Measurements from ENCODE around the gene AMH.

The AMH gene

GRCh38 chr19:2253106-2254063 is 4.3 kb downstream of the AMH start:
- TF ChIP-seq SIN3A (IDR thresholded peaks at IDR 0.05; ENCODE audit: borderline replicate concordance, insufficient read depth, low read length), result no peak
- TF ChIP-seq POLR2AphosphoS5 (IDR thresholded peaks at IDR 0.05; ENCODE audit: low read depth, low read length), result no peak
- no peak for TF ChIP-seq FOXP2 (optimal IDR thresholded peaks at IDR 0.05; ENCODE audit: borderline replicate concordance, extremely low read depth, extremely low read length, insufficient read depth)
- TF ChIP-seq, protein P1, sequence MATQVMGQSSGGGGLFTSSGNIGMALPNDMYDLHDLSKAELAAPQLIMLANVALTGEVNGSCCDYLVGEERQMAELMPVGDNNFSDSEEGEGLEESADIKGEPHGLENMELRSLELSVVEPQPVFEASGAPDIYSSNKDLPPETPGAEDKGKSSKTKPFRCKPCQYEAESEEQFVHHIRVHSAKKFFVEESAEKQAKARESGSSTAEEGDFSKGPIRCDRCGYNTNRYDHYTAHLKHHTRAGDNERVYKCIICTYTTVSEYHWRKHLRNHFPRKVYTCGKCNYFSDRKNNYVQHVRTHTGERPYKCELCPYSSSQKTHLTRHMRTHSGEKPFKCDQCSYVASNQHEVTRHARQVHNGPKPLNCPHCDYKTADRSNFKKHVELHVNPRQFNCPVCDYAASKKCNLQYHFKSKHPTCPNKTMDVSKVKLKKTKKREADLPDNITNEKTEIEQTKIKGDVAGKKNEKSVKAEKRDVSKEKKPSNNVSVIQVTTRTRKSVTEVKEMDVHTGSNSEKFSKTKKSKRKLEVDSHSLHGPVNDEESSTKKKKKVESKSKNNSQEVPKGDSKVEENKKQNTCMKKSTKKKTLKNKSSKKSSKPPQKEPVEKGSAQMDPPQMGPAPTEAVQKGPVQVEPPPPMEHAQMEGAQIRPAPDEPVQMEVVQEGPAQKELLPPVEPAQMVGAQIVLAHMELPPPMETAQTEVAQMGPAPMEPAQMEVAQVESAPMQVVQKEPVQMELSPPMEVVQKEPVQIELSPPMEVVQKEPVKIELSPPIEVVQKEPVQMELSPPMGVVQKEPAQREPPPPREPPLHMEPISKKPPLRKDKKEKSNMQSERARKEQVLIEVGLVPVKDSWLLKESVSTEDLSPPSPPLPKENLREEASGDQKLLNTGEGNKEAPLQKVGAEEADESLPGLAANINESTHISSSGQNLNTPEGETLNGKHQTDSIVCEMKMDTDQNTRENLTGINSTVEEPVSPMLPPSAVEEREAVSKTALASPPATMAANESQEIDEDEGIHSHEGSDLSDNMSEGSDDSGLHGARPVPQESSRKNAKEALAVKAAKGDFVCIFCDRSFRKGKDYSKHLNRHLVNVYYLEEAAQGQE (IDR thresholded peaks at IDR 0.05; ENCODE audit: insufficient read depth in 1 of 2, low read depth in 2 of 2, low read length in 2 of 2), result no peak
- TF ChIP-seq TAF1 (IDR thresholded peaks at IDR 0.05; ENCODE audit: borderline replicate concordance, insufficient read depth, low read length), result no peak

GRCh38 chr19:2254064-2254872 is 5.1 kb downstream of the AMH start:
- no peak for TF ChIP-seq TAF1 (IDR thresholded peaks at IDR 0.05; ENCODE audit: borderline replicate concordance, insufficient read depth, low read length)
- TF ChIP-seq, protein P1 (IDR thresholded peaks at IDR 0.05; ENCODE audit: insufficient read depth in 1 of 2, low read depth in 2 of 2, low read length in 2 of 2), result no peak
- no peak for TF ChIP-seq POLR2AphosphoS5 (IDR thresholded peaks at IDR 0.05; ENCODE audit: low read depth, low read length)
- TF ChIP-seq FOXP2 (optimal IDR thresholded peaks at IDR 0.05; ENCODE audit: borderline replicate concordance, extremely low read depth, extremely low read length, insufficient read depth), result no peak
- no peak for TF ChIP-seq SIN3A (IDR thresholded peaks at IDR 0.05; ENCODE audit: borderline replicate concordance, insufficient read depth, low read length)

- TF ChIP-seq TAF1 (IDR thresholded peaks at IDR 0.05; ENCODE audit: borderline replicate concordance, insufficient read depth, low read length), result no peak
- TF ChIP-seq POLR2AphosphoS5 (IDR thresholded peaks at IDR 0.05; ENCODE audit: low read depth, low read length), result no peak
- TF ChIP-seq, protein P1 (IDR thresholded peaks at IDR 0.05; ENCODE audit: insufficient read depth in 1 of 2, low read depth in 2 of 2, low read length in 2 of 2), result no peak
- TF ChIP-seq FOXP2 (optimal IDR thresholded peaks at IDR 0.05; ENCODE audit: borderline replicate concordance, extremely low read depth, extremely low read length, insufficient read depth), result no peak
- TF ChIP-seq SIN3A (IDR thresholded peaks at IDR 0.05; ENCODE audit: borderline replicate concordance, insufficient read depth, low read length), result no peak
Observed at GRCh38 chr19:2255112-2255845, 6.2 kb downstream of the AMH start.

DNA sequence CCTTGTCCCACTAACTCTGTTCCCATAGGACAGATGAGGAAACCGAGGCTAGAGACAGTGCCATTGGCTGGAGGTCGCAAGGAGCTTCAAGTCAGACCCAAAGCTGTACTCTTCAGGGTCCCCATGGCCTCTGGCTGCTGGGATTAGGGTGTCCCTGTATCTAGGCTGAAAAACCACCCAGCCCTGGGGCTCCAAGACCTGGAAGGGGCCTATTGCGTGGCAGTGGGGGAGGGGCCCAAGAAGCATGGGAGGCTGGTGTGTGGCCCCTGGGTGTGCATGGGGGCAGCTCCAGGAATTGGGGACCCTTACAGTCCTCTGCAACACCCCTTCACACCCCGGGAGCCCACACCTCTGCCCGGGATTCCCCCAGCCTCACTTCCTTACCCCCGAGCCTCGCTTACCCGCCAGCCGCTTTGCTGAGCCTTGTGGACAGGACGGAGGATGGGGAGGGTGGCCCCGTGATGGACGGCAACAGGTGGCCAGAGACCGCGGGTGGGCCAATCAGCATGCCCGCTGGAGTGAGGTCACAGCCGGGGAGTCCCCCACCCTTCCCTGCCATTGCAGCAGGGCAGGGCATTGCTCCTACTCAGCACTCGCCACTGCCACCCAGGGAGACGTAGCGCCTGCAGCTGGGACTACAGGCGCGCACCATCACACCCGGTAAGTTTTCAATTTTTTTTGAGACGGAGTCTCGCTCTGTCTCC is 7.0 kb downstream of the AMH start, which contains the start of gene JSRP1:
Gene JSRP1, minus strand, starts transcription at position 436 of the 704 bp plus-strand sequence. CDS start 1,103 bp downstream, outside the sequence.
- TF ChIP-seq, protein P1 (IDR thresholded peaks at IDR 0.05; ENCODE audit: insufficient read depth in 1 of 2, low read depth in 2 of 2, low read length in 2 of 2), result no peak
- TF ChIP-seq TAF1 (IDR thresholded peaks at IDR 0.05; ENCODE audit: borderline replicate concordance, insufficient read depth, low read length) (no peak), FOXP2 (optimal IDR thresholded peaks at IDR 0.05; ENCODE audit: borderline replicate concordance, extremely low read depth, extremely low read length, insufficient read depth) (no peak), POLR2AphosphoS5 (IDR thresholded peaks at IDR 0.05; ENCODE audit: low read depth, low read length) (no peak), SIN3A (IDR thresholded peaks at IDR 0.05; ENCODE audit: borderline replicate concordance, insufficient read depth, low read length) (no peak)
